ENCODE results near the gene ALX1. TPM values are rescaled to one million over a fixed set of nuclear protein-coding genes. Genes with fewer than 3 reads are reported as not detected.

ALX1 gene
- total RNA-seq, 2 experiments from 2014 or later: not detected

DNA sequence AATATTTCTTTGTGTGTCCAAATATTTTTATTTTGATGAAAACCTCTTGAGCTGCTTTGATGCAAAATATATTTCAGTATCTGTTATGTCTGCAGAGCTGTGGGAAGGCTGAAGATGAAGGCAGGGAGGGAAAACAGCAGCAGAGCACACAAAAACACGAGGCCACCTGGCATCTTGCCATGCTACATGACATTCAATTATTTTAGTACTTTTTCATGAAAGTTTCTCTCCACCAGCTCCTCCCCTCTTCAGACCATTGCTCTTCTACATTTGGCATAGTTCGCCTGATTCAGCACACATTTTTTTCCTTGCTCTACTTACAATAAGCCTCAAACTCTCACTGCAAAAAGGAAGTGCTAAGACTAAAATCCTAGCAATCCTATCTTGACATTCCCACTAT lies 4.6 kb upstream of the ALX1 start:
- ATAC-seq (no peak), DNase-seq (no peak)
- peaks cover 2% of the 10 kb centered on the region for H3K36me3 Mint-ChIP-seq (ENCODE audit: low read depth)
- intact Hi-C loops (cut with micrococcal nuclease): no loop called here
- H3K9me3 Mint-ChIP-seq: peaks cover 2% of the 10 kb centered on the region
- H3K4me1 Mint-ChIP-seq (ENCODE audit: low read depth): peaks cover 6% of the 10 kb centered on the region
- ChIA-PET CTCF (no interaction called here), POLR2A (no interaction called here)
- H3K27ac Mint-ChIP-seq: no peak overlapping the region
- H3K4me3 Mint-ChIP-seq: no peak overlapping the region
- TF ChIP-seq, protein P1, sequence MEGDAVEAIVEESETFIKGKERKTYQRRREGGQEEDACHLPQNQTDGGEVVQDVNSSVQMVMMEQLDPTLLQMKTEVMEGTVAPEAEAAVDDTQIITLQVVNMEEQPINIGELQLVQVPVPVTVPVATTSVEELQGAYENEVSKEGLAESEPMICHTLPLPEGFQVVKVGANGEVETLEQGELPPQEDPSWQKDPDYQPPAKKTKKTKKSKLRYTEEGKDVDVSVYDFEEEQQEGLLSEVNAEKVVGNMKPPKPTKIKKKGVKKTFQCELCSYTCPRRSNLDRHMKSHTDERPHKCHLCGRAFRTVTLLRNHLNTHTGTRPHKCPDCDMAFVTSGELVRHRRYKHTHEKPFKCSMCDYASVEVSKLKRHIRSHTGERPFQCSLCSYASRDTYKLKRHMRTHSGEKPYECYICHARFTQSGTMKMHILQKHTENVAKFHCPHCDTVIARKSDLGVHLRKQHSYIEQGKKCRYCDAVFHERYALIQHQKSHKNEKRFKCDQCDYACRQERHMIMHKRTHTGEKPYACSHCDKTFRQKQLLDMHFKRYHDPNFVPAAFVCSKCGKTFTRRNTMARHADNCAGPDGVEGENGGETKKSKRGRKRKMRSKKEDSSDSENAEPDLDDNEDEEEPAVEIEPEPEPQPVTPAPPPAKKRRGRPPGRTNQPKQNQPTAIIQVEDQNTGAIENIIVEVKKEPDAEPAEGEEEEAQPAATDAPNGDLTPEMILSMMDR (IDR thresholded peaks at IDR 0.05): no peak
- H3K27me3 Mint-ChIP-seq: peaks cover 48% of the 10 kb centered on the region

DNA sequence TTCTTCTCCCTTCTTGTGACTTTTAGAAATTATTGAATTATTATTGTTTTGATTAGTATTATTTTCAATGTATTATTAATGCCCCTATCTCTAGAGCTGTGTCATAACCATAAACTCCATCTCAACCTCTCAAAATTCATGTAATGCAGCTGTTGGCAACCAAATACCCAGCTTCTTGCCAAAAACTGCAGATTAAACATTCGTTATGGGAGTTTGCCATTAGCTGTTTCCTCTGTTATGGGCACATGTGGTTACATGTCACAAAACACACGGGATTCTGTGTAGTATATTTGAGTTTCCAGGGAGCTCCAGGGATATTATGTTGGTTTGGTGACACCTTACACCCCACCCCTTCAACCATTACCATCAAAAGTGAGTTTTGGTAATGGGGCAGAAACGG lies 2.8 kb upstream of the ALX1 start:
- Mint-ChIP-seq H3K36me3 (ENCODE audit: low read depth) (peaks cover 2% of the 10 kb centered on the region), H3K4me1 (ENCODE audit: low read depth) (peaks cover 10% of the 10 kb centered on the region), H3K27me3 (peaks cover 62% of the 10 kb centered on the region), H3K4me3 (no peak overlapping the region), H3K27ac (no peak overlapping the region), H3K9me3 (peaks cover 2% of the 10 kb centered on the region)
- POLR2A ChIA-PET: interaction anchor here (1.0 kb wide), 1 partner anchor 54 kb away, joined by 3 read pairs; no protein-coding TSS in a partner anchor
- intact Hi-C loops (cut with micrococcal nuclease): no loop called here
- ATAC-seq: no peak
- CTCF ChIA-PET: no interaction called here
- TF ChIP-seq, protein P1 (IDR thresholded peaks at IDR 0.05): no peak
- no peak for DNase-seq

DNA sequence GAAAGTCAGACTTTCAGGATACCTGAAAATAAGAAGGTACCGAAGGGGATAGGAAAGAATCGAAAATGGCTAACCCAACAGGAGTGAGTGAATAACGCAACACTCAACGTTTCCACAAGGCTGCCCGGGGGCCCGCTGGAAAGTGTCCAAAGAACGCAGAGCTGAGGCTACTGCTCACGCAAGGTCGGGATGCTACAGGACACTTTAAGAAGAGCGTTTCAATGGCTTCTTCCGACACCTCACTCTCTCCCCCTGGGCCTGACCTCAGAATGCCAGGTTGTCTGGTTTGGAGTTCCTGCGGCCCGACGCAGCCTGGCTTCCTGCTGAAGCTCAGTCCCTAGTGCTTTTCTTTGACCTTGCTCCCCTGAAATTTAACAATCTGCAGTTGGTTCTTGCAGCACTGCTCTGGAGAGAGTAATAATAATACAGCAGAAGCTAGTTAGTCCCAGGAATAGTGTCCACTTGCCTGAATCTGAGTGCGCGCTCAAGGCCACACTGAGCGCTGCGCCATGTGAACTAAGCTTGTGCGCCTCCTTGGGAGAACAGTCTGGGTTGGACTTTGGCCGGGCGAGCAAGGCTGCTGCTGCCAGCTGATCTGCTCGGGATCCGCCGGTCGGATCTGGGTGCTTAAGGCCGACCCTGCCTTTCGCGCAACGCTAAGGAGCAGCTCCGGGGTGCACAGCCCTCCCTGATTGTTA lies 2.0 kb upstream of the ALX1 start:
- Mint-ChIP-seq H3K27ac (no peak overlapping the region), H3K4me3 (no peak overlapping the region), H3K4me1 (ENCODE audit: low read depth) (peaks cover 9% of the 10 kb centered on the region), H3K9me3 (peaks cover 1% of the 10 kb centered on the region), H3K36me3 (ENCODE audit: low read depth) (peaks cover 2% of the 10 kb centered on the region), H3K27me3 (peaks cover 63% of the 10 kb centered on the region)
- ChIA-PET CTCF (no interaction called here), POLR2A (interaction anchor here (1.0 kb wide), 1 partner anchor 53 kb away, joined by 3 read pairs; no protein-coding TSS in a partner anchor)
- ATAC-seq: no peak
- DNase-seq: no peak
- TF ChIP-seq, protein P1 (IDR thresholded peaks at IDR 0.05): no peak
- intact Hi-C loops (cut with micrococcal nuclease): no loop called here

DNA sequence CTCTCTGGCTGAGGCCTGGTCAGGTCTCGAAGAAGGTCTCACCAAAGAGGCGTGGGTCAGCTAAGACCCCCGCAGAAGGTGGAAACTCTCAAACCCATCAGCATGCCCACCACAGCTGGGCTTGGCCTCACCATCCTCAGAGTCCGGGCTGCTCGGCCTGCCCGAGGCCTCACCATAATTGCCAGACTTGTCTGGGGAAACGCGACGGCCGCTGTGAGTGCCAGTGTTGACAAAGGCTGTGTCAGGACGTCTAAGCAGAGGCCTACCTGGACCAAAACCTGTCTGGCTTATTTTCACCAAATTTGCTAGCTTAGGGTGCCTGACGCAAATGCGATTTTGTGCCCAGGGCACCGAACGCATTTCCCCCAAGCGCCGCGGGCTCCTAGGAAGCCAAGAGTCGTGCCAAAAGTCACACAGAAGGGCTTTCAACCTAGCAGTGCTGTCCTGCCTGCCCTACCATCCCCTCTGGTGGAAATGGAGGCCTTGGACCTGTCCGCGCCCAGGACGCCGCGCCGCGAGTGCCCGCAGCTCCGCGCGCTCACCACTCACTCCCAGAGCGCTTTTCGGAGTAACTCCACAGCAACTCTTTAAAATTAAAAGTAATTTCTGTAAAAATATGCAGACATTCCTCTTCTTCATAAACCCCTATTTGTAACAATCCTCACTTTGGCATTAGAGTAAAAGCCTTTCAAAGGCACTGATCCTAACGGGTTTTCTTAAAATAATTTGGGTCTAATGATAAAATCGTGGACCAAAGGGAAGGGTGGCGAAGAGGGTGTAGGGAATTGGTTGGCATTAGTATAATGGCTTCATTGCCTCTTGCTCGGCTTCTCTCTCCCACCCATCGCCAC lies 1.2 kb upstream of the ALX1 start:
- intact Hi-C loops (cut with micrococcal nuclease): no loop called here
- Mint-ChIP-seq H3K36me3 (ENCODE audit: low read depth) (peaks cover 2% of the 10 kb centered on the region), H3K27ac (no peak overlapping the region), H3K9me3 (no peaks in the 10 kb centered on the region), H3K4me3 (no peak overlapping the region), H3K27me3 (peaks cover 63% of the 10 kb centered on the region), H3K4me1 (ENCODE audit: low read depth) (peaks cover 7% of the 10 kb centered on the region)
- ATAC-seq (no peak), DNase-seq (no peak)
- TF ChIP-seq, protein P1 (IDR thresholded peaks at IDR 0.05): no peak
- POLR2A ChIA-PET: no interaction called here
- CTCF ChIA-PET: no interaction called here
